HG03064 (cell line): ENCODE results near the gene VWA7.

Source experiments
- ATAC-seq: cut with Tn5 transposase; IDR thresholded peaks from one replicate; pipeline ENCODE4 v1.9.1; 2021; ENCODE audit warnings: low read depth; ENCODE audit not compliant: unreplicated experiment

VWA7 gene

DNA sequence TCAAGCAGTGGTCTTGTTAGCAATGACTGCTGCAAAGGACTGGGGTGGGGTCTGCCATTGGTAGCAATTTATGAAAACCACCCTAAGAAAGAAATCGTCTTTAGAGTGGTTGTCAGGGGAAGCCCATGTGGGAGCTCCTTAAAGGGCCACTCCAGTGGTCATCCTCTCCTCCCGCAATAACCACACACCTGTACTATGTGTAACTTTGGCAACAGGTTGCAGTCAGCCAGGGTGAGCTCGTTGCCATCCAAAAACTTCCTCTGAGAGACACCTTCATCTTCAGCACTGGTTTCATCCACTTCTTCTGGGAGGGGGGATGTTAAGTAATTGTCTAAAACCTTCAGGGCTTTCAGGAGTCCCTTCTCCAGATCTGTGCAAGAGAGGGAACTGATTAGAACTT, 45.1 kb downstream of the VWA7 start:
- ATAC-seq, result no peak

DNA sequence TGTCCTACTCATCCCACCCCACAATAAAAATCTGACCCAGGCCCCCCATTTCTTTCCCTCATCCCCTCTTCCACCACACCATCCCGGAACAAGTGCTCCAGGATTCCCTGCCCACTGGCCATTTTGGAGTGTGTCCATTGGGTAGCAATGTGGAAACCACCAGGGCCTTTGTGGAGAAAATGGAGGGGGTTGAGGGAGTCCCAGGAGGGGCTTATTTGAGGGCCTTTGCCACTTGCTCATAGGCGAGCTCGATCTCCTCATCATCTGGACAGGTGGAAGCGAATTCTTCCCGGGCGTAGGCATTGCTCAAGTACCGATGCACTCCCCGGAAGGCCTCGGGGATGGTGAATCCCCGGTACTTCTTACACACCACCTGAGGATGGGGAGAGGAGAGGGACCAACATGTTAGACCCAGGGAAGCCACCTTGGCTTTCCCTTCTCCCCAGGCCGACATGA, 46.5 kb downstream of the VWA7 start:
- no peak for ATAC-seq

DNA sequence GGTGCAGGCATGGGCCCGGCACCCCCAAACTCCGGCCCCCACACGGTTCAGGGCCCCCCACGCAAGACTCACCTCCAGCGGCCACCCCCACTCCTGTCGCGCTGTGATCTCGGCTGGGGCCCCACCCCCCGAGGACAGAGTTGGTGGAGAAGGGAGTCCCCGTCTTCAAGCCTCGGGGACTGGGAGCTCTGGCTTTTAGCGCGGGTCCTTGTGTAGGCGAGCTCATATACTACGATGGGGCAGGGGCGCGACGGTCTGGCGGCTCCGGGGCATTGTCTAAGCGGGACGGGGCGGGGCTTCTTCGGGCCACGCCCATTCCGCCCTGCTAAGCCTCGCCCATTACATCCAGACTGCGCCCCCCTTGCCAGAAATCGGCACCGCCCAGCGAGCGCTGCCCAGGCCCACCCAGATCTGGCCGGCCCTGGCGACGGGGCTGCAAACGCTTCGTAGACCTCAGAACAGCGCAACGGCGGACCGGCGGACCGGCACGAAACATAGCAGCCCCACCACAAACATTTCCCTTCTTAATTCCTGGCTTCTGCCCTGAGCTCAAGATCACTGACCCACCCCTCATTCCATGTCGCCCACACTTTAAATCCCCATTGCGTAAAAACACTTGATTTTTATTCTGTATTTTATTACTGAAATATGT, 47.0 kb downstream of the VWA7 start:
- no peak for ATAC-seq

- no peak for ATAC-seq
These were observed 47.6 kb downstream of the VWA7 start for GRCh38 chr6:31729515-31729978.

DNA sequence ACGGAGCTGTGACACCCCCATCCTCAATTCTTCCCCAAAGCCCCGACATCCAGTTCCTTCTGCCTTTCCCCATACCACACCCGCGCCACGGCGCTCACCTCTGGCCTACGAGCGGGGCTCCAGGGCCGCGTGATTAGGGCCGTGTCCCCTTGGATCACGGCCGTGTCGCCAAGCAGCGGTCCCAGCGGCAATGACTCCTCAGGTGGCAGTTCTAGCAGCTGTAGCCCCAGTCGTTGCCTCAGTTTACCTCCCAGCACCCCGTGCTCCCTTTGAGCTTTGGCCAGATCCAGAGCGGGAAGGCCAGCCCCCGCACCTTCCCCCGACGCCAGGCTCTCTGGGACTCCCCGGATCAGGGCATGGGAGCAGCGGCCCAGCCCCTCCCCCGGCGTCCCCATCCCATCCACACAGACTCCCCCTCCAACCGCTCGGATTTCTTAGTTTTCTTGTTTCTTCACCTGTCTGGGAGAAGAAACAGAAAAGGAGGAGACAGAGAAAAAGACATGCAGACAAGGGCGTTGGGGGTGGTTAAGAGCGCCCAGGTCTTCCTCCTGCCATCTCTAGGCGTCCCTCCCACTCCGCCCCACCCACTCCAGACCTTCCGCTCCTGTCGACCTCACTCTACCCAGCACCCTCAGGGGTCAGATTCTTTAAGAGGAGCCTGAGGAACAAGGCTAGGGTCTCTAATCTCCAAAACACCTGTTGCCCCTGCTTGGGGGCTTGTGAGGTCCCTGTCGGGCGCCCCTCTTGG, 48.2 kb downstream of the VWA7 start, which contains the start of gene DDAH2:
Gene DDAH2, minus strand, starts transcription at position 533 of the 748 bp plus-strand sequence. Its CDS starts 138 bp downstream, at position 395.
- no peak for ATAC-seq

- no peak for ATAC-seq
These were observed 49.1 kb downstream of the VWA7 start for GRCh38 chr6:31727717-31728671.

DNA sequence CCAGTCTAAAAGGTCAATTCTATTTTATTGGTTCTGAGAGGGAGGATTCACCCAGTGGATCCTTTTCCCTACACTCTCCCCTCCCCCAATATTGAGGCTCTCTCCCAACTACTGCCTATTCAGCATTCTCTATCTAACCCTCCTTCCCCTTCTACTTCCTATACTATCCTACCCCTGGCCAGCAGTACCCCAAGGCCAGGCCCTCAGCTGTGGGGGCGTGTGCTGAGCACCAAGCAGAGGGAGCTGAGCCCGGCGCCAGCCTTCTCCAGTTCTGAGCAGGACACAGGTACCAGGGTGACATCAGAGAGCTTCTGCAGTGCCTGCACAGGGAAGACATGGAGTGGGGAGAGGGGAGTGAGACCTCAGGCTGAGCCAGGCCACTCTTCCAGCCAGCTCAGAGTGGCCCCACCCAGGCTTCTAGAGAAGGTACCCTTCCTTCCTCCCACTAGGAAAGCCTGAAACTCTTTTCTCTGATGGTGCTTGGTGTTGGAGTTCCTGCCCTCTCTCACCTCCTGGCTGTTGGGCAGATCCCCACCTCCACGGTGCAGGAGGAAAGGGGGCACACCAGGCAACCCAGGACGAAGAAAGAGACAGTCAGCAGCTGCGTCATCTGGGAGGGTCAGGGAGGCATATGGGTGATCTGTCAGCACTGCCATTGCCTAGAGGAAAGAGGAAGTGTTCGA, 50.0 kb downstream of the VWA7 start:
- no peak for ATAC-seq

DNA sequence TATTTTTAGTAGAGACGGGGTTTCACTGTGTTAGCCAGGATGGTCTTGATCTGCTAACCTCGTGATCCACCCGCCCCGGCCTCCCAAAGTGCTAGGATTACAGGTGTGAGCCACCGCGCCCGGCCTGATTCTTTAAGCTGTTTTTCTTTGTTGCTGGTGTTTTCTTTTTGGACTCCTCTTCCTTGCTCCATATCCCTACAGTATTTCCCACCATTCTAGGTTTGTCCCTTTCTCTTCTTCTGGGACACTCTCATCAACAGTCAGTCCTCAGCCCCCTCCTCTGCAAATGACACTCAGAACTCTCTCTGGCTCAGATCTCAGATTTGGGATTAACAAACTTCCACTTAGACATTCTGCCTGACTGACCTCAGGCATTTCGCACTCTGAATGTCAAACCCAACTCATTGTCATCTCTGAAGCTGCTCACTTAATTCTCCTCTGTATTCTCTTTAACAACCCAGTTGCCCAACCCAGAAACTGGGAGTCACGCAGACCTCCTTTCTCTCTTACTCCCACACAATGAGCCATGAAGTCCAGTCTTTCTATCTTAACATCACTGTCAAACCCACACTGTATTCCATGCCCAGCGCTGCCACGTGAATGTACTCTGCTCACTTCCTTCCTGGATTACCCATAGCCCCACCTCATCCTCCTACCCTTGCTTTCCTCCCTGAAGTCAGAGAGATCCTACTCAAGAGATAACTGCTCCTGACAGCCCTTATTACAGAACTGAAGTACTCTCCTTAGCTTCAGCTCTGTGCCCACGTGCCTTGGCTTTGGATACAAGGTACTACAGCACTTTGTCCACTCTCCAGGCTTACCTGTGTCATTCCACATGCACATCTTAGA, 51.4 kb downstream of the VWA7 start:
- ATAC-seq, result no peak

DNA sequence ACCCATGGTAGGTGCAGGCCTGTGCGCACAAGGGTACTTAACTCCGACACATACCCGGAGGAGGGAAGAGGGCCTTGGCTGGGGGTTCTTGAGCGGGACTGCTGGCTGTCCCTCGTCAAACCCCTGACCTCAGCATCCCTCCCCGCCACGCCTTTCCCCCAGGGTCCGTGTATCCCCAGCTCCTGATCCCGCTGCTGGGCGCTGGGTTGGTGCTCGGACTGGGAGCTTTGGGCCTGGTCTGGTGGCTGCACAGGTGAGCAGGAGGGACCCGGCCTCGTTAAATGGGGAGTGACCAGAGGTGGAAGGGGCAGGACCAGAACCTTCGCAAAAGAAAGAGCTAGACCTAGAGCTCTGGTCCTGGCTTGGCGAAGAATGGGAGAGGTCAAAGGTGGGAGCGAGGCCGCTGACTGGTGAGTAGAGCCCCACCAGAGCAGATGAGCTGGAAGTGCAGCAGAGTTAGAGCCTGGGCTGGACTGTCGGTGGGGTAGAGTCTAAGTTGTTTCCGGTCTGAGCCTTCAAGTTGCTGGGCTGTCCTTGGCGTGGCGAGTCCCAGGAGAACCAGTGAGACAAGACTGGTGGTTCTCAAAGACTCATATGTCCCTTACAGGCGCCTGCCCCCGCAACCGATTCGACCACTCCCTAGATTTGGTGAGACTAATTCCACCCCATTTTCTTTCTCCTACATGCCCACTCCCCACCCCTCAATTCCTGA, 53.0 kb downstream of the VWA7 start:
- no peak for ATAC-seq

DNA sequence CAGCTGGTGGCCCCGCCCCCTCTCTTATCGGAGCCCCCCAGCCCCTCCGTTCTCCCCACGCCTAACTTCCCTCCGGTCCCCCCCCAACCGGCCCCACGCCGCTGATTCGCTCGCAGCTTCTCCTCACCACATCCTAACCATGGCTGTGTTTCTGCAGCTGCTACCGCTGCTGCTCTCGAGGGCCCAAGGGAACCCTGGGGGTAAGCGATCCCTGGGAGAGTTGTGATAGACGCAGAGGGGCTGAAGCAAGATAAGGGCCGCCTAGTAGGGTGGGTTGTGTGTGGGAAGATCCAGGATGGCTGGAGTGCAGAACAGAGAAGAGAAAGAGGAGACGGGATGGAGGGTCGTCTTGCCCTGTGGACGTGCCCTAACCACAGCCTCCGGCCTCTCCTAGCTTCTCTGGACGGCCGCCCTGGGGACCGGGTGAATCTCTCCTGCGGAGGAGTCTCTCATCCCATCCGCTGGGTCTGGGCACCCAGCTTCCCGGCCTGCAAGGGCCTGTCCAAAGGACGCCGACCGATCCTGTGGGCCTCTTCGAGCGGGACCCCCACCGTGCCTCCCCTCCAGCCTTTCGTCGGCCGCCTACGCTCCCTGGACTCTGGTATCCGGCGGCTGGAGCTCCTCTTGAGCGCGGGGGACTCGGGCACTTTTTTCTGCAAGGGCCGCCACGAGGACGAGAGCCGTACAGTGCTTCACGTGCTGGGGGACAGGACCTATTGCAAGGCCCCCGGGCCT, 53.7 kb downstream of the VWA7 start, which contains the start of gene MPIG6B:
Gene MPIG6B, plus strand, starts transcription at position 129 of the 735 bp plus-strand sequence. Its CDS starts 11 bp downstream, at position 140.
- no peak for ATAC-seq

GRCh38 chr6:31722173-31722572, 55.0 kb downstream of the VWA7 start:
- ATAC-seq, result no peak

DNA sequence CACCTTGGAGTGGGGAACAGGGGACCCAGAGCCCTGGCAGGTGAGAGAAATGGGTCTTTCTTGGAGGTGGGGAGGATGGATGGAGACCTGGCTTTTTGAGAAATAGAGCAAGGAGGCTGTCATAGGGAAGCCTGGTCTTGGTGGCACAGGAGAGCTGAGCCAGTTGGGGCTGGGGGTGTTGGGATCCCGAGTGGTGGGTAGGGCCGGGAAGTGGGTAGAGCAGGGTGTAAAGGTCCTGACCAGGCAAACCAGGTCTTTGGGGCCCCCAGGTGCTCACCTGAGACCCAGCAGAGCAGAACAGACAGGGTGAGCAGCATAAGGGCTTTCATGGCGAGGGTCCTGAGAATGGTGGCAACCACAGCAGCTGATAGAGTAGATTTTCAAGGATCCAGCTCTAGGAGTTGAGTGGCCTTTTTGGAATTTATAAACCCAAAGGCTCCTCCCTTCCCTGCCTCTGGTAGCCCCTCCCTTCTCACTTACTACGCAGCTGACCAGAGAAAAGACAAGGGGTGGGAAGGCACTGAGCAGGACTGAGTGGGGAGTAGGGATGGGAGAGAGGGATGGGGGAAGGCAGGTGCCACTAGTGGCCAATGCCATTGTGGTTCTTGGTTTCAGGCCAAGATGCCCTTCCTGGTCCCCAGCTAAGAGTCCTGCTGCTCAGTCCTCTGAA, 55.6 kb downstream of the VWA7 start, which contains the start of gene LY6G6C:
Gene LY6G6C, minus strand, starts transcription at position 396 of the 670 bp plus-strand sequence. Its CDS starts 67 bp downstream, at position 329.
- ATAC-seq, result no peak

DNA sequence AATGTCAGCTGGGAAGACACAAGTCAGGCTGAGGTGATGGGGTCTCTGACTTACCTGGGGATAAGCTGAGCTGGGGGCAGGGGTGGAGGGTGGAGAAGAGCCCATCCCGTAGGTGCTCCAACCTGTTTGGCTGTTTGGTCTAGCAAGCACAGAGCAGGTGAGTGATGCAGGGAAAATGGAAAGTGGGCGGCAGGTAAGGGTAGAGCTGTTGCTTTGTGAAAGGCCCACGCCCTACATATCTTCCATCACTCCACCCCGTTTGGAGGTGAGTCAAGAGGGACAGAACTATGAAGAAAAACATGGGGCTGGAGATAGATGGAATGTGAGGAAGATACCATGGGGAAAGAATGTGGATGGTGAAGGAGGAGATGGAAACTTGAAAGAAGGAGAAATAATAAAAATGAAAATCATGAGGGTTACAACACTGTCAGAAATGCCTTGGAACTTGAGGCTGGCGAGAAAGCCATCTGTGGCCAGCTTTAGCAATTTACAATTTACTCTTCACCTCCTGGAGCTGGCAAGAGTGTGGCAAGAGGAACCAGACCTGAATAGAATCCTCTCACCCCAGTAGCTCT, 56.8 kb downstream of the VWA7 start:
- ATAC-seq, result no peak

GRCh38 chr6:31719001-31719400, 58.1 kb downstream of the VWA7 start:
- ATAC-seq, result no peak

DNA sequence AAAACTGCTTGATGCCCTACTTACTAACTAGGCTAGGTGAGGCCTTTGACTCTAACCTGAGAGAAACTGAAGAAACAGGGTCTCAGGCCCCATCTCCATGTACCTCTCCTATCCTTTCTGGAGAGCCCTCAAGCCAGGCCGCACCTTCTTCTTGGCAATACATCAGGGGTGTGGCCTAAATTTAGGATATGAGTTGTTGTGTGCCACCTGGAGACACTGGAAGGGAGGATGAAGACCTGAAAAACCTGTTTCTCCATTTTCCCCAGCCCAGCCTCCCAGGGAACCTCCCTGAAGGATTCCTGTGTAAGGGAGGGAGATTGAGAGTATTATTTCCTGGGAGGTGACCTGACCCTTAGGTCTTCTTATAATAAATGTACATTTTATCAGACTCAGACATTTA, 58.9 kb downstream of the VWA7 start:
- ATAC-seq, result no peak

- ATAC-seq, result no peak
These were observed 59.5 kb downstream of the VWA7 start for GRCh38 chr6:31717499-31718222.
